ENCODE data around the gene PFKP.

PFKP gene

GRCh38 chr10:3067118-3067858 is at the start of gene PFKP:
Gene PFKP, plus strand, starts transcription at chr10:3067548. Its CDS starts 48 bp downstream, at chr10:3067596.
- DNase-seq: no peak

DNA sequence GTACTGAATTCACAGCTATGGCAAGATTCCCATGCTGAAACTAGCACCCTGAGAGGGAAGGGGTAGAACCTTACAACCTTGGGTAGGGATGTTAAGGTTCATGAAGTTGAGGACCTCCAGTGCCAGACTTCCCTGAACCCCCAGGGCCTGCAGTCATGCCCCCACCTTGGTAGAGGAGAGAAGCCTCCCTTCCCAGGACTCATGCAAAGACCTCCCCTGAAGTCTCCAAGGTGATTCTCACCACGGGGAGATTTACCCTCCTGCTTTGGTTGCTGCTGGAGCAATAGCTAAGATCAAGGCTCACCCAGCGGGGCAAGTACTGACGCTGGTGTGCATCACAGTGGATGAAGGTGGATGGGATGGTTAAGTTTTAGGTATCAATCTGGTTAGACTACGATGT is 49.1 kb upstream of the PFKP start:
- no peak for DNase-seq

GRCh38 chr10:3020311-3020710 is 47.0 kb upstream of the PFKP start:
- DNase-seq: no peak

GRCh38 chr10:3020881-3021280 is 46.5 kb upstream of the PFKP start:
- no peak for DNase-seq

- no peak for DNase-seq
Observed at GRCh38 chr10:3022027-3022426, 45.3 kb upstream of the PFKP start.

DNA sequence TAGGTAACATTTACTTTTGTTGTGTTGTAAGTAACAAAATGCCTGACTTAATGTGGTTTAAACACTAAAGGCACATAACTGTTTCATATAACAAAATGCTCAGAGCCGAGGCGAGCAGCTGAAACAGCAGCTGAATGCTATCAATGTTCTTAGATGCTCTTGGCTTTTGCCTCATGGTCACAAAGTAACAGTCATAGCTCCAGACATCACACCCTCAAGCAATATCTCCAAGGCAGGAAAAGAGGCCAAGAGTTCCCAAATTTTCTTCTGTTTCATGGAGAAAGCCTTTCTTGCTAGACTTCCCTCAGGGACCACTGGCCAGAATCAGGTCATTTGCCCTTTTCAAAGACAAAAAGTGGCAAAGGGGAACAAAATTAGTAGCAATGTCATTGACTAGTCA is 43.5 kb upstream of the PFKP start:
- DNase-seq: no peak

DNA sequence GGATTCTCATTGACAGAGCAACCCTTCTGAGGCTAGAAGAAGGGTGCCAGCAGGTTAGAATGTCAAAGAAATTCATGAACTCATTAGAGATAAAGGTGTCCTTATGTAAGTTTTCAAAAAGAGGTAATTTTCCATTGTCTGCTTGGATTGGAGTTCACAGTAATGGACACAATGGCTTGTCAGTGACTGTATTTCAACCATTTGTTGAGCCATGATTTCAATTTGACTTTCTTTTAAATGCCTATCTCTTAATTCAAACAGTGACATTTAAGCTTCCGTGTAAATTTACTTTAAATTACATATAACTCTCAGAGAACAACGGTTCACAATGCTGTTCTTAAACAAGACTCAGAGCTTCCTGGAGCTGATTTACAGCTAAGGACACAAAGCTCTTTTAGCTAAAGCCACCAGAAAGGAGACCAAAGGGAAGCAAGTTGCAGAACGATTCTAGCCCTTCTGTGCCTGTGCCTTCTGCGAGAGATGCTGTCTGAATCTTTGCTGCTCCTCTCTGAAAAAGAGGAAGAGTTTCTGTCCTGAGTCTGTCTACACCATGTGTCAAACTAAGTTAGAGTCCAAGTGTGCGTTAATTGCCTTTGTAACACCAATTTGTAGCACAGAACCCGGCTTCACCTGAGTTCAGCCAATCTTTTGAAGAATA is 42.2 kb upstream of the PFKP start:
- no peak for DNase-seq

GRCh38 chr10:3027866-3028265 is 39.5 kb upstream of the PFKP start:
- no peak for DNase-seq

DNA sequence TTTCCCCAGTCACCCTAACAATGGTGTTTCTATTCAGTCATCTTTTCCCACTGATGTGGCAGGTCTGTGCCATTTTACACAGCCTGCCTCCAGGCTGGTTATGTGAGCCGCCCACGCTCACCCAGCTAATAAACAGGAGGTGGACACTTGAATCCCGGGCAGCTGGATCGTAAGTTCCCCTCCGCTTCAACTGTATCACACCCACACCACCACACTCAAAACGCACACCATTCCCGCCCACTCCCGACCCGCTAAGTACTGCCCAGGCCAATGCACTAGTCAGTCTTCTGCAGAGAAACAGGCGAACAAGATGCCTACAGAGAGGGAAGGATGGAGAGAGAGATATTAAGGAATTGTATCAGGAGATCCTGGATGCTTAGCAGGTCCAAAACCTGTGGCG is 38.9 kb upstream of the PFKP start:
- no peak for DNase-seq

- DNase-seq: no peak
Observed at GRCh38 chr10:3030765-3031164, 36.6 kb upstream of the PFKP start.

GRCh38 chr10:3031490-3031889 is 35.9 kb upstream of the PFKP start:
- DNase-seq: no peak

DNA sequence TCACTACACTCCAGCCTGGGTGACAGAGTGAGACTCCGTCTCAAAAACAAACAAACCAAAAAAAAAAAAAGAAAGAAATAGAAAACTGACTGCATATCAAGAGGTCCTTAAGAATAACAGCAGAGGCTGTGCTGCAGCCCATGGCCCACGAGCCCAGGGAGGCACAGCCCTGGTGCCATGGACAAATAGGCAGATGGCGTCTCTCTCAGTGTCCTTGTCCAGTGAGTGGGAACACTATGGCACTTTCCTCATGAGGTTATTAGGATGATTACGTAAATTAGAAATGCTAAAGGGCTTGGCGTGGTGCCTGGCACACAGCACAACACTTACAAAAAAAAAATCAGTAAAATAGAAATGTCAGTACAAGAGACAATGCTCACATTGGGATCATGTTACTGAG is 33.4 kb upstream of the PFKP start:
- DNase-seq: no peak

DNA sequence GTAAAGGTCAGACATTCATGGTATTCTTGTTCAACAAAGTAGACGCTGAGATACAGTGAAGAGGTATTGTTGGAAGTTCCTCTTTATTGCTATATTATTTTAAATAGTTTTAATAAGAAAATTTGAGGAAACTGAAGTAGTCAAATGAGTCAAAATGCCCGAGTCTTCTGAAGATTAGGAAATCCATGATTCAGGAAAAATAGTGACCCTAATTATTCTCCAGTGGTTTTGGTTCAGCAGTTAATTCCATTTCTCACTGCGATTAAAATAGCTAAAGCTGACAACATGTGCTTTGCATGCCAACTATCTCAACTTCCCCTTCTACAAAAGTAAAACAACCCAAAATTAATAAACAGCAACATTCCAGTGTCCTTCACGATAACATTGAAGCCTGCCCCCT is 32.7 kb upstream of the PFKP start:
- DNase-seq: no peak

DNA sequence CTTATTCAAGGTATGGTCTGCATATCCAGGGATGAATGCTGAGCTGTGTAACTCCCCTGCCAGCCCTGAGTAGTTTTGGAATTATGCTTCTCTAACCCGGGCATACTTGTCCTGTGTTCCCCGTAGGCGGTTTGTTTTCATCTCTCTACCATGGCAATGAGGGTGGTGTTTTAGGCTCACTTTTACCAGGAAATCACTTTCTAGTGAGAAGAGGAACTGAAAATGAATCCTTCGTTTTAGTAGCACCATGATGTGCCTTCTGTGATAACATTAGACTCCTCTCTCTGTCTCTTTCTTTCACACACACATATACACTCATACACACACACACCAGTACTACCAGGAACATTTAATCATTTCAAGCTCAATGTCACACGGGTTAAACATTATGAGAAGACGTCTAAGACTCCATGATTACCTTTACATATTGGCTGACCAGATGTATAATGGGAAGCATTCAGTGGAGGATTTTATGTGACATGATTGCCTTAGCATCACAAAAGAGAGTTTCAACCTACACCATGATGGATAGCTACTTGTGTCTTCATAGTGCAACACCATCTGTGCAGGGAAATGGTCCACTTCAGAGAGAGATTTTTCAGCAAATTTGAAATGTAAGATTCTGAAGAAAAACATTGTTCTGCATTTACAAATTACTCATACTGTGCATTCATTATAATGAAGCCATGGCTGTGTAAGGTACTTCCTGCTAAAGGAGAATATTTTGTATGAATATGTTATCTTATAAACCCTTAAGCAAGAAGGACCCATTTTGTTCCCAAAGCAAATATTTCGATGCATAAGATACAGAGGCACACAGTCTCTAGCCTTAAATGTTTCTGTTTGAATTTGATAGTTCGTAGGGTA is 31.0 kb upstream of the PFKP start:
- no peak for DNase-seq

DNA sequence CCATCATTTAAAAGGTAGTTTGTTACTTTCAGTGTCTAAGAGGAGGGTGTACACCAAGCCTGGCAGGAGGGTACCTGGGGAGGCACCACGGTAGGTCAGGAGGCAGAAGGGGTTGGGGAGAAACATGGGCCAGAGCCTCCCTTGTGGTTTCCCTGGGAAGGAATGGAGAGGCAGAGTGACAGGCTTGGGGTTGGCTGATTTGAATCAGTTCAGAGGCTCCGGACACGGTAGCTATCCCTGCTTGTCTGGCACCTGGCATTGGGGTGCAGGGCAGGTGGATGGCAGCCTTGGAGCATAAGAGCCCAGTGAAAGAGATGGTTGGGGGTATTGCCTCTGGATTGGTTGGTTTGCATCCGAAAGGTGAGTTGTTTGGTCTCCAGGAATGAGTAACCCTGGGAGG is 30.2 kb upstream of the PFKP start:
- DNase-seq: no peak

DNA sequence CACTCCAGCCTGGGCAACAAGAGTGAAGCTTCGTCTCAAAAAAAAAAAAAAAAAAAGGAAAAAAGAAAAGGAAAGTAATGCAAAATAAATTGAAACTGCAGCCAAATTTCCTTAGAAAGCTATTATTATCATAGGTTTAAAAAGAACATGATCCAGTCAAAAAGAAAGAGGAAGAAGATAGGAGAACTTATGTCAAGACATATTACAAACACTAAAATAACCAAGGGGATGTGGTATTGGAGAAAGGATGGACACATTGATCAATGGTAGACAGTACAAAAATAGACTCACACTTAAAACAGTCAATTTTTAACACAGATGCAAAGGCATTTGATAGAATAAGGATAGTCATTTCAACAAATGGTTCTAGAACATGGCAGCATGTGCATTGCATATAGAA is 27.3 kb upstream of the PFKP start:
- DNase-seq: no peak

GRCh38 chr10:3042589-3042988 is 24.8 kb upstream of the PFKP start:
- no peak for DNase-seq

DNA sequence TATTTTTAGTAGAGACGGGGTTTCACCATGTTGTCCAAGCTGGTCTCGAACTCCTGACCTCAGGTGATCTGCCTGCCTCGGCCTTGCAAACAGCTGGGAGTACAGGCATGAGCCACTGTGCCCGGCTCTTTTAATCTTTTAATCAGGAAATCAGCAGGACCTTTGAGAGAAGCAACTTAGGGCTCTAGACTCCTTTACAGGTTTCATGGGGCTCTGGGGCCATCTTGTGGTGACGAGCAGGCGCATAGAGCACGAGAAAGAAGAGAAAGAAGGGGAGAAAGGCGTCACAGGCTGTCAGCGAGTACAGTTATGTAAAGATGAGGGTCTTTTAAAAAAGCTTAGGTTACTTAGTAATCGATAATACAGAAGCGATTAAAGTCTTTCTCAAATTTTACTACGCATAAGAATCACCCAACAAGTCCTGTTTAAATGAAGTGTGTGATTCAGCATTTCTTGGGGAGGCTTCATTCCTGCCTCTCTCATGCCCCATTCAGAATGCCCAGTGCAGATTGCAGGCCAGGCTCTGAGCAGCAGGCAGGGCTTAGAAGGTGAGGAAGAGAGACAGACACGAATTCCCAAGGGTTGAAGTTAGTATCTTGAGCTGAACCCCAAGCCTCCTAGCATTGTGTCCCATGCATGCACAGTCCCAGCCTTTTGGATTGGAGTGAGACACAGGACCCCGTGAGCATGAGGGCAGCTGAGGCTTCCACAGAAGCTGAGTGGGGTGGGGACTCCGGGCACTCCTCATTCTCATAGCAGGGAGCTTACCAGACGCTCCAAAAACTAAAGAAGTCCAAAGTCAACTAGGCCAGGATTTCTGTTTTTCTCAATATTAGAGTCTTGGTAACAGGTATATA is 23.6 kb upstream of the PFKP start:
- peak; percentile 48 for DNase-seq

- DNase-seq: no peak
Observed at GRCh38 chr10:3045471-3046209, 21.7 kb upstream of the PFKP start.

DNA sequence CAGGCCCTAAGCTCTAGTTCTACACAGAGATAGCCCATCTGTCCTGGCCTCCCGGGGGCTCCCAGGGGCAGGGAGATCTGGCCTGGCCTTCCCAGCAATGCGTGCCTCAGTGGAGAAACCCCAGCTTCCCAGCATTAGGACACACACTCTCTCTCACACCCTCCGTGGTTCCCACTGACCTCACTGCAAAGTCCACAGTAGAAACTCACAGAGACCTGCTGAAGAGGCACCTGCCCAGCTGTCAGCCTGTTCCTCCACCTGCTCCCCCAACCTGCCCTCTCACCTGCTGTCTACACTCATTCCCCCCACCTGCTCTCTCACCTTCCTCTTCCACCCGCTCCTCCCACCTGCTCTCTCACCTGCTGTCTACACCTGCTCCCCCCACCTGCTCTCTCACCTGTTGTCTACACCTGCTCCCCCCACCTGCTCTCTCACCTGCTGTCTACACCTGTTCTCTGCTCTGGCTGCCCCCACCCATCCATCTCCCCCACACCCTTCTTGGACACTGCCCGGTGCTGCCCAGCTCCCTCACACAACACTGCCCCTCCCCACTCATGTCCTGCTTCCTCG is 21.1 kb upstream of the PFKP start:
- no peak for DNase-seq

DNA sequence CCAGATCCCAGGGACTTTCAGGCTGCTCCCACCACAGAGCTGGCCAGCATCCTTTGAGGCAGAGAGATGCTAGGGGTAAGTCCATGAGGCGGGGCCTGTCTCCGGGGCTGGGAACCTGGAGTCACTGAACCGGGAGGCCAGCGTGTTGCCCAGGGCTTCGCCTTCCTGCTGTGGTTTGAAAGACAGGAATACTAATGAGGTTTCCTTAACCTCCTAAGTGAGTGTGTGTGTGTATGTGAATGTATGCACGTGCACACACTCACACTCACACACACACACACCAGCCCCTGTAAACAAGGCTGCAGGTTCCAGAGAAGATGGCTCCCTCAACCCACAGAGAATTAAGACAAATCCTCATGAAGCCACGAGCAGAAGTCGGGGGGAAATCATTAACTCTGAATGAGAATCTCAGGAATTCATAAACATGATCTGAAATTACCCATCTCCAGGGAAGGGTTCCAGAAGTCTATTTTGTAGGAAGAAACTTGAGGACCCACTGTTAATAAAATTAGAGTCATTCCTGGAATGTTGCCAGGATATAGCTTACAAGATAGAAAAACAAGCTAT is 20.3 kb upstream of the PFKP start:
- no peak for DNase-seq
